ENCODE results near the gene ATM. TPM values are rescaled to one million over a fixed set of nuclear protein-coding genes. Genes with fewer than 3 reads are reported as not detected.

ATM gene
- 5.7 to 12.2 TPM (median 7.9 TPM) in 5 replicates for total RNA-seq (2022; extraction: Qiagen RNA extraction)

GRCh38 chr11:108222574-108223347, at the start of gene ATM, which contains the start of gene NPAT:
Gene ATM, plus strand, starts transcription at chr11:108223067. Its CDS starts 4,558 bp downstream, at chr11:108227625.
Gene NPAT, minus strand, starts transcription at chr11:108222638. Its CDS starts 102 bp downstream, at chr11:108222536.

Other genes starting within 250 kb of the ATM start
- 6.7 to 9.7 TPM (median 9.5 TPM) in 5 replicates for gene CUL5, start 214.2 kb upstream of the ATM start, total RNA-seq (2022; extraction: Qiagen RNA extraction)
- 63.7 to 86.7 TPM (median 67.5 TPM) in 5 replicates for gene ACAT1, start 101.5 kb upstream of the ATM start, total RNA-seq (2022; extraction: Qiagen RNA extraction)
- gene NPAT, start 429 bp upstream of the ATM start, total RNA-seq (2022; extraction: Qiagen RNA extraction): 3.7 to 6.3 TPM (median 4.0 TPM) in 5 replicates
- gene C11orf65, start 244.5 kb downstream of the ATM start, total RNA-seq (2022; extraction: Qiagen RNA extraction): 0.16 to 0.60 TPM (median 0.21 TPM) in 5 replicates